Vagina (tissue), 2 donors: ENCODE data around the gene GALNT2.

Experiments
- POLR2A ChIP-seq, 2 donors: fragments of 450-650 bp; IDR thresholded peaks; one replicate each; pipeline ENCODE4 v1.6.1; 2017; ENCODE audit warnings: antibody characterized with exemption in 2 of 2, mild to moderate bottlenecking in 2 of 2, moderate library complexity in 2 of 2
- POLR2AphosphoS5 ChIP-seq, 2 donors: sonication (generic); formaldehyde crosslinking; IDR thresholded peaks; one replicate each; pipeline ENCODE4 v1.9.0; 2017; ENCODE audit warnings: antibody characterized with exemption in 2 of 2, mild to moderate bottlenecking in 2 of 2, low read depth in 1 of 2; ENCODE audit not compliant: insufficient read depth in 1 of 2
- TF ChIP-seq, protein P1 (sequence below), 3 experiments: fragments of 450-650 bp in 2 of 3; fragments of 200-600 bp in 1 of 3; sonication (generic) in 1 of 3; IDR thresholded peaks; one replicate each; pipeline ENCODE4 v1.5.1; 2017 to 2019; ENCODE audit warnings: antibody characterized with exemption in 3 of 3, mild to moderate bottlenecking in 2 of 3, moderate library complexity in 2 of 3

- TF ChIP-seq, protein P1, sequence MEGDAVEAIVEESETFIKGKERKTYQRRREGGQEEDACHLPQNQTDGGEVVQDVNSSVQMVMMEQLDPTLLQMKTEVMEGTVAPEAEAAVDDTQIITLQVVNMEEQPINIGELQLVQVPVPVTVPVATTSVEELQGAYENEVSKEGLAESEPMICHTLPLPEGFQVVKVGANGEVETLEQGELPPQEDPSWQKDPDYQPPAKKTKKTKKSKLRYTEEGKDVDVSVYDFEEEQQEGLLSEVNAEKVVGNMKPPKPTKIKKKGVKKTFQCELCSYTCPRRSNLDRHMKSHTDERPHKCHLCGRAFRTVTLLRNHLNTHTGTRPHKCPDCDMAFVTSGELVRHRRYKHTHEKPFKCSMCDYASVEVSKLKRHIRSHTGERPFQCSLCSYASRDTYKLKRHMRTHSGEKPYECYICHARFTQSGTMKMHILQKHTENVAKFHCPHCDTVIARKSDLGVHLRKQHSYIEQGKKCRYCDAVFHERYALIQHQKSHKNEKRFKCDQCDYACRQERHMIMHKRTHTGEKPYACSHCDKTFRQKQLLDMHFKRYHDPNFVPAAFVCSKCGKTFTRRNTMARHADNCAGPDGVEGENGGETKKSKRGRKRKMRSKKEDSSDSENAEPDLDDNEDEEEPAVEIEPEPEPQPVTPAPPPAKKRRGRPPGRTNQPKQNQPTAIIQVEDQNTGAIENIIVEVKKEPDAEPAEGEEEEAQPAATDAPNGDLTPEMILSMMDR (IDR thresholded peaks at IDR 0.05) = no peak
- TF ChIP-seq POLR2A (IDR thresholded peaks at IDR 0.05) (no peak), POLR2AphosphoS5 (IDR thresholded peaks at IDR 0.05; ENCODE audit: insufficient read depth in 1 of 2, low read depth in 1 of 2) (no peak)
Observed at GRCh38 chr1:230072296-230072695, 5.3 kb downstream of the GALNT2 start.
